HG03342 (cell line): ENCODE data around the gene LSM4.

ENCODE experiments used
- ATAC-seq: cut with Tn5 transposase; IDR thresholded peaks from one replicate; pipeline ENCODE4 v1.9.1; 2021; ENCODE audit warnings: mild to moderate bottlenecking, moderate library complexity; ENCODE audit not compliant: unreplicated experiment

The LSM4 gene

DNA sequence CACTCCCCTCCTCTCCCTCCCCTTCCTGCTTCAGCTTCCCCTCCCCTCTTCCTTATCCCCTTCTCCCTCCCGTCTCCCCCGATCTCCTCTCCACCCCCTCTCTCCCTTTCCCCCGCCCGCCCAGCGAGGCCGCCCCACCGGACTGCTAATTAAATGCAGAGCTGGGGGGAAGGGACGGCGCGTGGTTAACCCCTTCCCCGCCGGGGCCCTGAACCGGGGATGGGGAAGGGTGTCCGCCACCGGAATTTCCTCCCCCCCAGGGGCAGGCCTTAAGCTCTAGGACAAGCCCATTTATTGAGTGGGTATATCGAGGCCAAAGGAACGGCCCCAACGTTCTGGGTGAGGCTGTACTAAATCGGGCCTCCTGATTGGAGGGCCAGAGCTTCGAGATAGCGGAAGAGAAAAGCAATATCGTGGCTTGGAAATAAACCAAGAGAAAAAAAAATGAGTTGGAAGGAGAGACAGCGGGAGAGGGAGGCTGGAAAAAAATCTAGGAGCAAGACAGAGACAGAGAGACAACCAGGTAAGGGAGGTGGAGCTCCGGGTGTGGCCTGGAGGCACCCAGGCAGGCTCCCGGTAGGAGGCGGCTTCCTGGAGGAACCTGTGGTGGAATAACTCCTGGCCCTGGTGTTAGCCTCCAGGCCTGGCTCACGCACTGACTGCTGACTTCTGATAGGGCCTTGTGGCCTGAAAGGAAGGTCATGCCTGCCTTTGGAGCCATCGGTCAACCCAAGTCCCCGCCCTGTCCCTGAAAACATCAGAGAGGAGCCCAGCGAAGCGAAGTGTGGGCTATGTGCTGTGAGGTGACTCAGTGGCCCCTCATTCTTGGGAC is 29.9 kb downstream of the LSM4 start:
- no peak for ATAC-seq

GRCh38 chr19:18292462-18292809 is 30.4 kb downstream of the LSM4 start:
- no peak for ATAC-seq

GRCh38 chr19:18291590-18292461 is 31.1 kb downstream of the LSM4 start:
- ATAC-seq = no peak

DNA sequence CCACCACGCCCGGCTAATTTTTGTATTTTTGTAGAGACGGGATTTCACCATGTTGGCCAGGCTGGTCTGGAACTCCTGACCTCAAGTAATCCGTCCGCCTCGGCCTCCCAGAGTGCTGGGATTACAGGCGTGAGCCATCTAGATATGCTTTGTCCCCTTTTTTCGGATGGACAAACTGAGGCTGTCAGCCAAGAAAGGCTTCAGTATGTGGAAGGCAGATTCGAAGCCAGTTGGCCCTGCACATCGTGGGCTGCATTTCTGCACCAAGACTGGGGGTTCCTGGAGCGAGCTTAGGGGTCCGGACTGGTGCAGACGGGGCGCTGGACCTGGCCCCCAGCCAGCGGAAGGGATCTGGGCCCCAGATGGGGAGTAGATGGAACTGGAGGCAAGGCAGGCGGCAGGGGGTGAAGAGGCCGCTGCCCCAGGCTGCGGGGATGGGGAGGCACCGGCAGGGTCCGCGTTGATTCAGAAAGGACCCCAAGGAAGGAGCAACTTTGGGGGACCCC is 31.8 kb downstream of the LSM4 start:
- ATAC-seq = no peak

GRCh38 chr19:18290302-18291018 is 32.4 kb downstream of the LSM4 start:
- ATAC-seq = no peak

DNA sequence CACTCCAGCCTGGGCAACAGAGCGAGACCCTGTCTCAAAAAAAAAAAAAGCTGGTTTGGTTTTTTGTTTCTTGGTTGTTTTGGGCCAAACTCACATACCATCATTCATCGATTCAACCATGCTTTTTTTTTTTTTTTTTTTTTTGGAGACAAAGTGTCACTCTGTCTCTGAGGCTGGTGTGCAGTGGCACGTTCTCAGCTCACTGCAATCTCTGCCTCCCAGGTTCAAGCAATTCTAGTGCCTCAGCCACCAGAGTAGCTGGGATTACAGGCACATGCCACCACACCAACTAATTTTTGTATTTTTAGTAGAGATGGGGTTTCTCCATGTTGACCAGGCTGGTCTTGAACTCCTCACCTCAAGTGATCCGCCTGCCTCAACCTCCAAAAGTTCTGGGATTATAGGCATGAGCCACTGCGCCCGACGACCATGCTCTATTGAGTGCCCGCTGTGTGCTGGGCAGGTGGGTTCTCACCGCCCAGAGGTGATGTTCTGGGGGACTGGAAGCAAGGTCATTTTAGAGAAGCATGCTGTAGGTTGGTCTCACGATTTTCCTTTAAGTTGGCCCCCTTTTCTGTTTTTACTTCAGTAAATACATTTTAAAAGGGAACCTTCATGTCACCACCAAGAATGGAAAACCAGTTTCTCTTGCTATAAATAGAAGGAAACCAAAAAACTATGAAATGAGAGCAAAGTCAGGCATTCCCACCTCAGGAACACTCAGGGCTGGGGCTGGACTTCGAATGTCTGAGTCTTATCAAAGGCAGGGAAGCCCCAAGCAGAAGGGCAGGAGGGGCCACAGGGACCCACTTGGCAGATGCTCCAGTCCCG is 33.2 kb downstream of the LSM4 start:
- no peak for ATAC-seq

GRCh38 chr19:18287836-18288772 is 34.8 kb downstream of the LSM4 start:
- no peak for ATAC-seq

DNA sequence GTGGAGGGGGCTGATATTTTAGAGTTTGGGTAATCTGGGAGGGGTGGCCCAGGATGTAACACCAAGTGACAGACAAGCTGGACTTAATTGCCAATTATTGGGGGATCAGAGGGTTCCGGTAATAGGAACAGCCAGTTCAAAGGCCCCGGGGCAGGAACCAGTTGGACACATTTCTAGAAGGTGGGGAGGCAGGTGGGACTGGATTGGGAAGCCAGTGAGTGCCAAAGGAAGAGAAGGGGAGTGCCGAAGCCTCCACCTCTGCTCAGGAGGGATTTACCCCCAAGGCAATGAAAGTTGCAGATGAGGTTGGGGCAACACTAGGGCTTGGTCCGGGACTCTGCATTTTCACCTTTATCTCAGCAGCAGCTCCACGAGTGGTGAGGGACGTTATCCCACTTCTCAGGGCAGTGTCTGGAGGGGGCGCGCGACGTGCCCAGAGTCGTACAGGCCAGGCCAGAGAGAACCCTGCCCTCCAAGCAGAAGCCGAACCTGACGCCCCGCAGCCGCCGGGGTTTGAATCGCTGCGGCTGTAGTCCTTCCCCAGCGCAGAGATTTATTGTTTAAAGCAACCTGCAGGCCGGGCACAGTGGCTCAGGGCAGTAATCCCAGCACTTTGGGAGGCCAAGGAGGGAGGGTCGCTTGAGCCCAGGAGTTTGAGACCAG is 35.8 kb downstream of the LSM4 start:
- ATAC-seq = no peak

DNA sequence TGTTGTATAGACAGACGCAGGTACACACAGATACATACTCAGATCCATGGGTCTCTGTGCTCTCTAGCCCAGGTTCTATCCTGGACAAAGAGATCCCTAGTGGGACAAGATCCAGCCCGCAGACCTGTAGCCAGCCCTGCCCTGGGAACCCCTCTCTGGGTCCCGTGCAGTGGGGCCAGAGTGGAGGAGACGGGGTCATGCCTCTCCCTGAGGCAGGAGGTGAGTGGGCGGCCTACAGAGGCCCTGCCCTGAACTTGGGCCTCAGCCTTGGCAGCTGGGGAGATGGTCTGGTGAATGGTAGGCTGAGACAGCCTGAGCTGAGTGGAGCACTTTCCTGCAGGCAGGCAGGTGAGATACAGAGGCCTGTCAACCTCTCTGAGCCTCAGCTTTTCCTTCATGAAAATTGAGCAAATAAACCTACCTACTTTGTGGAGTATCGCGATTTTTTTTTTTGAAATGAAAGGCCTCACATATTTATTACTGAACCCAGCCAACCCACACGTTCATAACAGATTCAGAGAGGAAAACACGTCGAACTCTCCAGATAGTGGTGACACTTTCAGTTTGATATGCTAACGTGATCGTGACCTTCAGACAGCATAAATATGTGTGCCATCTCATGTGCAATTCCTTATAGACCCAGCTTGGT is 38.0 kb downstream of the LSM4 start:
- ATAC-seq = no peak

- no peak for ATAC-seq
These were observed 39.5 kb downstream of the LSM4 start for GRCh38 chr19:18283338-18283737.

GRCh38 chr19:18282788-18283141 is 40.1 kb downstream of the LSM4 start:
- no peak for ATAC-seq

DNA sequence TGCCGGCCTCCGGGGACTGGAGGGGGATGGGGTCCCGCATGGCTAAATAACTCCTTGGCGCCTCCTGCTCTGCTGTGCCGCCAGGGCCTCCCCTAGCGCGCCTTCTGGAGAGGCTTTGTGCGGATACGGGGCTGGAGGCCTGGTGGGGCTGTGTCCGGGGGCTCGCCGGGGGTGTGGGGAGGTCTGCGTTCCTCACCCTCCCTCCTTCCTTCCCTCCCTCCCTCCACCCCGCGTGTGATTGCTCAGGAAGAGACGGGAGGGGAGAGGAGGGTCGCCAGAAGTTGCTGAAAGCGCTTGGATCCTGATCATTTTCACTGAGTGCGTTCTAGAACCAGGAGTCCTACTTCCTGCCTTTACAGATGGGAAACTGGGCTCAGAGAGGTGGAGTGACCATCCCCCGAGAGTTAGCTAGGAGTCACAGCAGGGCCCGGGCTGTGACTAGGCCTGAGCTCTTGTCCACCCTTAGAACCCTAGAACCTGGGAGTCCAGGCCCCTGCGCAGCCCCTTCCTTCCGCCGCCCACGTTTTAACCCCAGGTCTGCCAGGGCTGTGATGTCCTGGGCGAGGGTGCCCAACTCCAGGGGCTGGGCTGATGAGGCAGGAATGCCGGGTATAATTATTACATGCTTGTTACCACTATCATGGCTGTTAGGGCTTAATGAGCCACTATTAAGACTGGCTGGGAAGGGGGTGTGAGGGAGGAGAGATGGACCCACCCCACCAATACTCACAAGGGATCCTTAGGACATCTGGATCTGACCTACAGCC is 40.7 kb downstream of the LSM4 start:
- no peak for ATAC-seq

DNA sequence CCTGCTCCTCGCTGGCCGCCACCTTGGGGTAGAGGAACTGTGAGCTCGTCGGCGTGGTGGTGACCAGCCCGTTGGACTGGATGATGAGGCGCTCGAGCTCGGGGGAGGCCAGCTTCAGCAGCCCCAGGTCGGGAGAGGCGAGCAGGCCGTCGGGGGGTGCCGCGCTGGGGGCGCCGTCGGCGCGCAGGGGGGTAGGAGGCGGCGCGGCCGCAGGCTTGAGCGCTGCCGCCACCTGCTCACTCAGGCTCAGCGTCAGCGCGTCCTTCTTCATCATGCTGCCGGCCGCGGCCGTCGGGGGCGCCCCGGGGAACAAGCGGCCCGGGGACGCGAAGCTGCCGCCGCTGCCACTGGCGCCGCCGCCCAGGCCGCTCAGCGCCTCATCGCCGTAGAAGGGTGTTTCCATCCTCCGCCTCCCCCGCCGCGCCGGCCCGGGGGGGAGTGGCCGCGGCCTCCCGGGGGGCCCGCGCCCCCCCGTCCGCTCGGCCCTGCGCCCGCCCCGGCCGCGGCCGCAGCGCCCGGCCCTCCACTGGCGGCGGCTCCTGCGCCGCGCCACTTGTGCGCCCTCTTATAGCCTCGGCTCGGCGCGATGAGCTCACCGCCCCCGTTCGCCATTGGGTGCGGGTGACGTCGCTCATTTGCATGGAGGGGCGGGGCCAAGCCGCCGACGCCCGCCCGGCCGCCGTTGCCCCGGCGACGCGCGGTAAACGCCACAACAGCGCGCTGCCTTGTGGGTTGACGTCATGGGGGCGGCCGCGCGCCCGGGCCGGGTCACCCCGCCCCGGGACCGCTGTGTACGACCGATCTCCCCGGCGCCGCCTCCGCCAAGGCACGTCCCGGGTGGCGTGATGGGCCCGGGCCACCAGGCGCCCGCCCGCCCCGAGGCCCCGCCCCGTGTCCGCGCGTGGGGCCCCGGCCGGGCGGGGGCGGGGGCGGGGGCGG is 41.5 kb downstream of the LSM4 start, which contains the start of gene JUND:
TSS of gene JUND (minus strand) at position 541 of the 939 bp plus-strand sequence. CDS start at position 403, 138 bp downstream.
- peak; percentile 58 for ATAC-seq

GRCh38 chr19:18280247-18281081 is 42.4 kb downstream of the LSM4 start:
- ATAC-seq = peak; percentile 2

GRCh38 chr19:18279516-18280246 is 43.2 kb downstream of the LSM4 start:
- no peak for ATAC-seq
